Measurements from ENCODE around the gene LAMA3.
A peak's percentile ranks its signal among the peaks of the same experiment; 100 is the strongest.

The LAMA3 gene

GRCh38 chr18:23994361-23994902 lies 305.2 kb downstream of the LAMA3 start:
- Histone ChIP-seq H3K9ac (ENCODE audit: low read depth, low read length) (peak overlapping the region; percentile 7; the same call in 1 of the 2 replicates), H3K36me3 (ENCODE audit: insufficient read depth, low read length) (no peaks in the 10 kb centered on the region), H3K9me3 (ENCODE audit: control insufficient read depth, insufficient read depth, low read length) (no peaks in the 10 kb centered on the region), H3K4me1 (ENCODE audit: insufficient read depth, low read length) (peaks cover 9% of the 10 kb centered on the region)

DNA sequence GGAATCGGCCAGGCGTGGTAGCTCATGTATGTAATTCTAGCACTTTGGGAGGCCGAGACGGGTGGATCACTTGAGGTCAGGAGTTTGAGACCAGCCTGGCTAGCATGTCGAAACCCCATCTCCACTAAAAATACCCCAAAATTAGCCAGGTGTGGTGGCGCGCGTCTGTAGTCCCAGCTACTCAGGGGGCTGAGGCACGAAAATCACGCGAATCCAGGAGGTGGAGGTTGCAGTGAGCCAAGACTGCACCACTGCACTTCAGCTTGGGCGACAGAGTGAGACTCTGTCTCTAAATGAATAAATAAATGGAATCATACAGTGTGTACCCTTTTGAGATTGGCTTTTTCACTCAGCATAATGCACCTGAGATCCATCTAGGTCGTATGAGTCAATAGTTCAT lies 305.9 kb downstream of the LAMA3 start:
- no peak overlapping the region for H3K9ac ChIP-seq (ENCODE audit: low read depth, low read length)
- no peaks in the 10 kb centered on the region for H3K9me3 ChIP-seq (ENCODE audit: control insufficient read depth, insufficient read depth, low read length)
- H3K4me1 ChIP-seq (ENCODE audit: insufficient read depth, low read length) = peaks cover 9% of the 10 kb centered on the region
- no peaks in the 10 kb centered on the region for H3K36me3 ChIP-seq (ENCODE audit: insufficient read depth, low read length)

DNA sequence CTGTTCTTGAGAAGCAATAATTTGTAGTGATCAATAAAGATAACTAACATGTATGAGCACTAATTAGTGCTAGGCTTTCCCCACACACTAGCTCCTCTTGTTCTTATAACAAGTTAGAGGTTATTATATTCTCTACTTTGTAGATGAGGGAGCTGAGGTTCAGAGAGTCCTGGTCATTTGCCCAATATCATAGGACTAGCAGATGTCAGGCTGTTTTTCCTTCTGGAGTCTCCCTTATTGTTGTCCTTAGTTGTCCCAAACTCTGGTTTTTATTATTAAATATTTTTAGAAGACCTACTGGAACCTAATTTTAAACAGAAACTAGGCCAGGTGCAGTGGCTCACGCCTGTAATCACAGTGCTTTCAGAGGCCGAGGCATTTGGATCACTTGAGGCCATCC lies 308.8 kb downstream of the LAMA3 start:
- H3K9me3 ChIP-seq (ENCODE audit: control insufficient read depth, insufficient read depth, low read length) = no peaks in the 10 kb centered on the region
- no peak overlapping the region for H3K9ac ChIP-seq (ENCODE audit: low read depth, low read length)
- H3K36me3 ChIP-seq (ENCODE audit: insufficient read depth, low read length) = no peaks in the 10 kb centered on the region
- peaks cover 5% of the 10 kb centered on the region for H3K4me1 ChIP-seq (ENCODE audit: insufficient read depth, low read length)

DNA sequence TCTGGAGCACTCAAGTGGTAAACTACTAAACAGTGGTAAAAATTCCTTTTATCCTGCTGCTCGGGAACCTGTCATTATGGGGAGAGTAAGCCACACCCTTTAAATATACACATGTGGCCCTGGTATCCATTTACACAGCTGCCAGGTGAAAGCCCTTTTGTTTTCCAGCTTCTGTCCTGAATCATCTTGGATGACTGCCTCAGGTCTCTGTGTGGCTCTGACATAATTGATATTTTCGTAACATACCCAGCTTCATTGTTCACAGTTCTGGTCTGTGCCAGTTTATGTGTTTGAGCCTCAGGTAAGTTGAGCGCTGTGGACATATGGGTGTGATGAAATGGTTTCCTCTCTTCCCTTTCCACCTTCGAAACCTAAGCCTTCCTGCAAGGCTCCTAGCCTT lies 309.6 kb downstream of the LAMA3 start:
- Histone ChIP-seq H3K4me1 (ENCODE audit: insufficient read depth, low read length) (peaks cover 5% of the 10 kb centered on the region), H3K36me3 (ENCODE audit: insufficient read depth, low read length) (no peaks in the 10 kb centered on the region), H3K9me3 (ENCODE audit: control insufficient read depth, insufficient read depth, low read length) (no peaks in the 10 kb centered on the region), H3K9ac (ENCODE audit: low read depth, low read length) (no peak overlapping the region)

DNA sequence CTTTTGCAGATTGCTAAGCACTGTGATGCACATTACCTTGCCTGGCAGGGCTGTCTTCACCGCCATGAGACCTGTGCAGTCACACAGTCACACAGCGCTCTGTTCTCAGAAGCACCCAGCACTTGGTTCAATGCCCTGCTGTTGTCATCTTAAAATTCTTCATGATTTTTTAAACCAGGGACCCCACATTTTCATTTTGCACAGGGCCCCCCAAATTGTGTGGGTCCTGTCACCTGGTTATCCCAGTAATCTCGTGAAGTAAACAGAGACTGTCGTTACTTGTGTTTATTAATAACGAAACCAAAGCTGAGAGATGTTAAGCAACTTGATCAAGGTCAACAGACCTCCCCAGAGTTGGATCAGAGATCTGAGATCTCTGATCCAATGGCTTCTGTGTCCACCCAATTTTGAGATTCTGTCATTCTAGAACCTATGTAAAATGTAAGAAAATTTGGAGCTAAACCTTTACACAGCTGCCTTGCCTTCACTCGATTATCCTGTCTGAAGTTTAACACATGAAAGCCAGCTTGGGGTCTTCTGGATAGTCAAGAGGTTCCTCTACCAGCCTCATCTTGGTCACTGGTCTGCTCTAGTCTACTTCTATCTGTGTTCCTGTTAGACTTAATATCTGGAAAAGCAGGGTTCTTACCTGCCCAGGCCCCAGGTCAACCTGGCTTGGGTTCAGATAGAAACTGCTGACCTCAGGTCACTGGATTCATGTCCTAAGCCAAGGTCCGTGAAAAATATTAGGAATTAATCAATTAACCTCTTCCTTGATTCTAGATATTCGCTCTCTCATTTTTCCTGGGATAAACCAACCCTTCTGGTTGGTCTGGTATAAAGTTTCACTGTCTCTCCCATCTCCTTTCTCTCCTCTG lies 311.6 kb downstream of the LAMA3 start:
- Histone ChIP-seq H3K9me3 (ENCODE audit: control insufficient read depth, insufficient read depth, low read length) (no peaks in the 10 kb centered on the region), H3K4me1 (ENCODE audit: insufficient read depth, low read length) (no peaks in the 10 kb centered on the region), H3K36me3 (ENCODE audit: insufficient read depth, low read length) (no peaks in the 10 kb centered on the region), H3K9ac (ENCODE audit: low read depth, low read length) (no peak overlapping the region)

GRCh38 chr18:24002479-24002878 lies 313.2 kb downstream of the LAMA3 start:
- Histone ChIP-seq H3K9ac (ENCODE audit: low read depth, low read length) (no peak overlapping the region), H3K4me1 (ENCODE audit: insufficient read depth, low read length) (no peaks in the 10 kb centered on the region), H3K9me3 (ENCODE audit: control insufficient read depth, insufficient read depth, low read length) (no peaks in the 10 kb centered on the region), H3K36me3 (ENCODE audit: insufficient read depth, low read length) (no peaks in the 10 kb centered on the region)

DNA sequence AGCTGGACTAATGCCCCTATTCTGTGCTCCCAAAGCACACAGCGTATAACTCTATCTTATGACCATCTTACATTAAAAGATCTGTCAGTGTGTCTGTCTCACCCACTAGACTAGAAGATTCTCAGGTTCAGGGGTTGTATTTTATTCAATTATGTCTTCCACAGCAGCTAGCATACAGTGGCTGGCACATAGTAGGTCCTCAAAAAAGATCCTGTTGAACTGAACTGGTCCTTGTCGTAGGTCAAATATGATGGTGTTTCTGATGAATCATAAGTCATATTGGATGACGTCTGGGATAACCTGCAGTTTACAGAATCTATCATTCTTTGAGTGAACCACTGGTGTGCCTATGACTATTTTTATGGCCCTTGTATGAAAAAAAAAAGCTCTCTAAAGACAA lies 314.0 kb downstream of the LAMA3 start:
- no peaks in the 10 kb centered on the region for H3K9me3 ChIP-seq (ENCODE audit: control insufficient read depth, insufficient read depth, low read length)
- H3K36me3 ChIP-seq (ENCODE audit: insufficient read depth, low read length) = no peaks in the 10 kb centered on the region
- H3K9ac ChIP-seq (ENCODE audit: low read depth, low read length) = no peak overlapping the region
- no peaks in the 10 kb centered on the region for H3K4me1 ChIP-seq (ENCODE audit: insufficient read depth, low read length)

- Histone ChIP-seq H3K9me3 (ENCODE audit: control insufficient read depth, insufficient read depth, low read length) (no peaks in the 10 kb centered on the region), H3K9ac (ENCODE audit: low read depth, low read length) (no peak overlapping the region), H3K4me1 (ENCODE audit: insufficient read depth, low read length) (no peaks in the 10 kb centered on the region), H3K36me3 (ENCODE audit: insufficient read depth, low read length) (no peaks in the 10 kb centered on the region)
Observed at GRCh38 chr18:24003903-24004640, 314.8 kb downstream of the LAMA3 start.
